Heart left ventricle (tissue), 16 donors: Measurements from ENCODE around the gene MYO16. TPM values are rescaled to one million over a fixed set of nuclear protein-coding genes. Genes with fewer than 3 reads are reported as not detected.

Source experiments
- ATAC-seq, 4 donors: fragments of 200-7000 bp; cut with Tn5 transposase; one replicate each; pipeline ENCODE4 v1.9.1; 2020 to 2022; ENCODE audit warnings: moderate library complexity in 4 of 4, mild to moderate bottlenecking in 3 of 4, moderate number of reproducible peaks in 1 of 4
- DNase-seq, 5 donors: peaks; one replicate each; pipeline ENCODE4 v3.0.0-alpha.2; 2020
- H3K27ac ChIP-seq, 12 donors: fragments of 200-600 bp; sonication (generic) in 4 of 12; one replicate each; pipeline versions ENCODE4 v1.5.0 to v1.8.0; 2016 to 2022; ENCODE audit warnings: mild to moderate bottlenecking in 2 of 12
- H3K27me3 ChIP-seq, 9 donors: fragments of 200-600 bp; sonication (generic) in 2 of 9; one replicate each; pipeline versions ENCODE4 v1.5.1 to v1.8.0; 2016 to 2022; ENCODE audit warnings: mild to moderate bottlenecking in 3 of 9
- H3K36me3 ChIP-seq, 9 donors: fragments of 200-600 bp; sonication (generic) in 2 of 9; one replicate each; pipeline versions ENCODE4 v1.5.0 to v1.8.0; 2018 to 2022; ENCODE audit warnings: mild to moderate bottlenecking in 2 of 9
- H3K4me1 ChIP-seq, 12 donors: fragments of 200-600 bp; sonication (generic) in 4 of 12; one replicate each; pipeline versions ENCODE4 v1.5.0 to v1.8.0; 2016 to 2022; ENCODE audit warnings: mild to moderate bottlenecking in 3 of 12
- H3K4me3 ChIP-seq, 12 donors: fragments of 200-600 bp; sonication (generic) in 4 of 12; one replicate each; pipeline versions ENCODE4 v1.5.0 to v1.8.0; 2017 to 2022; ENCODE audit warnings: mild to moderate bottlenecking in 9 of 12, moderate library complexity in 4 of 12
- H3K9me3 ChIP-seq, 12 donors: fragments of 200-600 bp; sonication (generic) in 4 of 12; one replicate each; pipeline versions ENCODE4 v1.5.0 to v1.8.0; 2016 to 2022; ENCODE audit warnings: mild to moderate bottlenecking in 1 of 12
- CTCF ChIP-seq, 12 donors: fragments of 200-600 bp; sonication (generic) in 4 of 12; IDR thresholded peaks; one replicate each; pipeline versions ENCODE4 v1.5.0 to v1.8.0; 2018 to 2022; ENCODE audit warnings: antibody characterized with exemption in 12 of 12, mild to moderate bottlenecking in 5 of 12
- POLR2A ChIP-seq, 2 donors: fragments of 450-650 bp; IDR thresholded peaks; one replicate each; pipeline ENCODE4 v1.6.1; 2017; ENCODE audit warnings: antibody characterized with exemption in 2 of 2, mild to moderate bottlenecking in 2 of 2, moderate library complexity in 2 of 2
- WGBS, 4 donors: extraction: QIAGEN DNeasy Blood & Tissue Kit in 2 of 4; methylation state at CpG; one replicate each; pipeline versions ENCODE4 v1.1.5 to v1.1.7; 2013 to 2018; 5-methylcytosine and 5-hydroxymethylcytosine counted together
- intact Hi-C, 10 donors: fragments of 100-400 bp; cut with DNase I; formaldehyde crosslinking; loops; one replicate each; pipeline versions ENCODE4 v1.11.1 to v1.14.2; 2022
- polyA plus RNA-seq, 2 donors: library from polyadenylated mRNA; stranded (reverse); fragments of 200-250 nt; gene quantifications; one replicate each; pipeline ENCODE4 v1.2.3, GENCODE V29; 2013
- total RNA-seq, 9 donors: library from RNA; depleted of rRNA in 2 of 9; stranded (reverse); fragments of >200 nt in 2 of 9; fragmentation: NEBNext Ultra II Directional in 3 of 9; extraction: Animal tissue kit (Norgen Biotek cat#: 25700) in 3 of 9; gene quantifications; one replicate each; pipeline versions ENCODE4 v1.1.0 to v1.2.4, GENCODE V29; 2016 to 2023
- donor health status: ischemic (EF 13 %, LVEDD 7.1; RV severe dilation, severe dysfunction).
- donor health status: healthy with polysubstance abuse.
- donor health status: DM: no; HTN: yes; CAD: no.
- donor health status: DM: no; HTN: no; CAD: no.
- donor health status: ischemic (EF 25% LVEDD 6.9; RV normal size, moderate dysfunction).
- donor health status: ischemic (EF 25% LVEDD 5.7; RV mildly dilated, moderate dysfunction).
- donor health status: healthy.
- donor health status: DM: yes; HTN: yes; CAD: no.
- donor health status: ischemic (EF 35%, LVEDD 5.7; RV mildly dilated, moderate dysfunction).
- donor health status: nonischemic (EF 11% LVEDD 7.7; RV severe dilation, severe dysfunction).
- donor health status: DM: yes; HTN: yes; CAD: no.
- donor health status: PGD.
- donor health status: ischemic (EF 29% LVEDD 5.4; RV normal size, mild dysfunction).
- donor health status: nonischemic (EF 23%, LVEDD 6.1; RV moderate dilation, normal function).

Gene MYO16
- total and polyA plus RNA-seq, 11 donors: 0.16 to 5.2 (median 0.81) TPM

GRCh38 chr13:108787700-108788414 lies 158.4 kb downstream of the MYO16 start:
- Histone ChIP-seq H3K27me3 (peaks cover 0 to 6% (median 0%) of the 10 kb centered on the region in 9 donors), H3K4me3 (no peak overlapping the region), H3K4me1 (peaks cover 0 to 8% (median 0%) of the 10 kb centered on the region in 12 donors), H3K27ac (no peak overlapping the region), H3K9me3 (no peaks in the 10 kb centered on the region), H3K36me3 (no peaks in the 10 kb centered on the region)
- ATAC-seq (no peak), DNase-seq (no peak)
- WGBS, 4 donors: 77 to 81% (median 80%) methylated on average over 14 of the region's 14 CpGs
- TF ChIP-seq POLR2A (IDR thresholded peaks at IDR 0.05): no peak
- TF ChIP-seq CTCF (IDR thresholded peaks at IDR 0.05): no peak
- intact Hi-C loops: no loop called here

- no peaks in the 10 kb centered on the region for H3K9me3 ChIP-seq
- 69 to 87% (median 75%) methylated on average over 2 of the region's 2 CpGs for WGBS, 4 donors
These were observed 160.1 kb downstream of the MYO16 start for GRCh38 chr13:108789476-108789875.

GRCh38 chr13:108795841-108796240 lies 166.4 kb downstream of the MYO16 start:
- no peak overlapping the region for H3K27ac ChIP-seq
- H3K4me1 ChIP-seq: no peaks in the 10 kb centered on the region
- 60 to 88% (median 70%) methylated on average over 4 of the region's 4 CpGs for WGBS, 4 donors
- DNase-seq (no peak), ATAC-seq (no peak)
- no peak overlapping the region for H3K4me3 ChIP-seq
- TF ChIP-seq POLR2A (IDR thresholded peaks at IDR 0.05): no peak
- TF ChIP-seq CTCF (IDR thresholded peaks at IDR 0.05): no peak
- no peaks in the 10 kb centered on the region for H3K27me3 ChIP-seq
- no peaks in the 10 kb centered on the region for H3K36me3 ChIP-seq
- peaks cover 0 to 3% (median 0%) of the 10 kb centered on the region in 12 donors for H3K9me3 ChIP-seq
- intact Hi-C loops: no loop called here

More at GRCh38 chr13:108789476-108789875, 160.1 kb downstream of the MYO16 start:
- H3K4me3 ChIP-seq: no peak overlapping the region
- TF ChIP-seq CTCF (IDR thresholded peaks at IDR 0.05) (no peak), POLR2A (IDR thresholded peaks at IDR 0.05) (no peak)
- H3K27me3 ChIP-seq: peaks cover 0 to 6% (median 0%) of the 10 kb centered on the region in 9 donors
- peaks cover 0 to 8% (median 0%) of the 10 kb centered on the region in 12 donors for H3K4me1 ChIP-seq
- no peaks in the 10 kb centered on the region for H3K36me3 ChIP-seq
- no peak for ATAC-seq
- DNase-seq: no peak
- no peak overlapping the region for H3K27ac ChIP-seq
- intact Hi-C loops: no loop called here

GRCh38 chr13:108797354-108797753 lies 167.9 kb downstream of the MYO16 start:
- ATAC-seq (no peak), DNase-seq (no peak)
- intact Hi-C loops: no loop called here
- Histone ChIP-seq H3K36me3 (no peaks in the 10 kb centered on the region), H3K27me3 (no peaks in the 10 kb centered on the region), H3K4me3 (no peak overlapping the region), H3K4me1 (no peaks in the 10 kb centered on the region), H3K27ac (no peak overlapping the region), H3K9me3 (peaks cover 0 to 3% (median 0%) of the 10 kb centered on the region in 12 donors)
- 74 to 87% (median 81%) methylated on average over 3 of the region's 3 CpGs for WGBS, 4 donors
- TF ChIP-seq CTCF (IDR thresholded peaks at IDR 0.05) (no peak), POLR2A (IDR thresholded peaks at IDR 0.05) (no peak)
